HG02943 (cell line): ENCODE measurements around the gene DUSP7.

Experiments used
- ATAC-seq: cut with Tn5 transposase; IDR thresholded peaks from one replicate; pipeline ENCODE4 v1.9.1; 2021; ENCODE audit warnings: mild to moderate bottlenecking, low read depth, moderate library complexity; ENCODE audit not compliant: unreplicated experiment

The DUSP7 gene

GRCh38 chr3:52069135-52069534 lies 12.8 kb upstream of the DUSP7 start:
- ATAC-seq = no peak

GRCh38 chr3:52068730-52069129 lies 12.4 kb upstream of the DUSP7 start:
- no peak for ATAC-seq

GRCh38 chr3:52068055-52068571 lies 11.7 kb upstream of the DUSP7 start:
- no peak for ATAC-seq

GRCh38 chr3:52067526-52067925 lies 11.2 kb upstream of the DUSP7 start:
- ATAC-seq = no peak

- no peak for ATAC-seq
Observed at GRCh38 chr3:52067046-52067445, 10.7 kb upstream of the DUSP7 start.

GRCh38 chr3:52065264-52065756 lies 8.9 kb upstream of the DUSP7 start:
- no peak for ATAC-seq

- no peak for ATAC-seq
Observed at GRCh38 chr3:52064561-52064960, 8.2 kb upstream of the DUSP7 start.

GRCh38 chr3:52063026-52063723 lies 6.8 kb upstream of the DUSP7 start:
- no peak for ATAC-seq

GRCh38 chr3:52062505-52062904 lies 6.1 kb upstream of the DUSP7 start:
- ATAC-seq = no peak

GRCh38 chr3:52061121-52061910 lies 4.9 kb upstream of the DUSP7 start:
- no peak for ATAC-seq

- ATAC-seq = no peak
Observed at GRCh38 chr3:52059781-52060180, 3.4 kb upstream of the DUSP7 start.

GRCh38 chr3:52057812-52058495 lies 1.6 kb upstream of the DUSP7 start:
- no peak for ATAC-seq

GRCh38 chr3:52056968-52057811 lies 819 bp upstream of the DUSP7 start:
- ATAC-seq = peak; percentile 79

- ATAC-seq = peak; percentile 7
Observed at GRCh38 chr3:52055537-52056351, 627 bp downstream of the DUSP7 start.

- ATAC-seq = no peak
Observed at GRCh38 chr3:52054661-52055511, 1.5 kb downstream of the DUSP7 start.

GRCh38 chr3:52053307-52054304 lies 2.8 kb downstream of the DUSP7 start:
- no peak for ATAC-seq

- ATAC-seq = no peak
Observed at GRCh38 chr3:52052831-52053306, 3.5 kb downstream of the DUSP7 start.
